ENCODE measurements around the gene UCK2. TPM values are rescaled to one million over a fixed set of nuclear protein-coding genes. Genes with fewer than 3 reads are reported as not detected.

UCK2 gene
- total RNA-seq, 1 experiment from 2014 or later = 67.2 TPM

- intact Hi-C loops (cut with micrococcal nuclease; ENCODE audit: unreplicated experiment) = no loop called here
- H3K27me3 Mint-ChIP-seq (ENCODE audit: insufficient read depth, unreplicated experiment) = no peaks in the 10 kb centered on the region
- Histone ChIP-seq H3K4me3 (ENCODE audit: low read depth, low read length) (no peak overlapping the region), H3K27me3 (replicated peaks; ENCODE audit: control insufficient read depth, insufficient read depth, low read length) (no peaks in the 10 kb centered on the region), H3K9me3 (no peaks in the 10 kb centered on the region), H3K36me3 (ENCODE audit: control insufficient read depth, insufficient read depth, low read length) (peaks cover 2% of the 10 kb centered on the region; the same call in 1 of the 2 replicates), H3K4me1 (peaks cover 17% of the 10 kb centered on the region)
- no peak for DNase-seq
- no peak overlapping the region for H3K4me3 Mint-ChIP-seq (ENCODE audit: unreplicated experiment)
- no peaks in the 10 kb centered on the region for H3K9me3 Mint-ChIP-seq (ENCODE audit: unreplicated experiment)
- peaks cover 16% of the 10 kb centered on the region for H3K36me3 Mint-ChIP-seq (ENCODE audit: insufficient read depth, unreplicated experiment)
- peaks cover 23% of the 10 kb centered on the region for H3K4me1 Mint-ChIP-seq (ENCODE audit: low read depth, unreplicated experiment)
- ChIA-PET CTCF (interaction anchor here (0.6 kb wide), 1 partner anchor 53 kb away, joined by 5 read pairs; no protein-coding TSS in a partner anchor), POLR2A (no interaction called here)
- no peak for TF ChIP-seq CTCF (IDR thresholded peaks at IDR 0.05; ENCODE audit: insufficient read depth in 1 of 2, low read depth in 1 of 2, low read length in 1 of 2, severe bottlenecking in 1 of 2, unreplicated experiment in 1 of 2)
- no TSS peak for BruUV-seq (replicated peaks)
- H3K27ac Mint-ChIP-seq (ENCODE audit: unreplicated experiment) = no peak overlapping the region
These were observed 63.3 kb downstream of the UCK2 start for GRCh38 chr1:165890684-165891083.

- POLR2A ChIA-PET = no interaction called here
- H3K27ac Mint-ChIP-seq (ENCODE audit: unreplicated experiment) = no peak overlapping the region
These were observed 63.9 kb downstream of the UCK2 start for GRCh38 chr1:165891111-165891860.

GRCh38 chr1:165892935-165893334 is 65.5 kb downstream of the UCK2 start:
- TF ChIP-seq CTCF (IDR thresholded peaks at IDR 0.05; ENCODE audit: insufficient read depth in 1 of 2, low read depth in 1 of 2, low read length in 1 of 2, severe bottlenecking in 1 of 2, unreplicated experiment in 1 of 2) = no peak
- peaks cover 17% of the 10 kb centered on the region for H3K4me1 ChIP-seq
- Mint-ChIP-seq H3K4me3 (ENCODE audit: unreplicated experiment) (no peak overlapping the region), H3K27ac (ENCODE audit: unreplicated experiment) (no peak overlapping the region), H3K36me3 (ENCODE audit: insufficient read depth, unreplicated experiment) (peaks cover 20% of the 10 kb centered on the region), H3K9me3 (ENCODE audit: unreplicated experiment) (no peaks in the 10 kb centered on the region), H3K4me1 (ENCODE audit: low read depth, unreplicated experiment) (peaks cover 17% of the 10 kb centered on the region), H3K27me3 (ENCODE audit: insufficient read depth, unreplicated experiment) (no peaks in the 10 kb centered on the region)
- intact Hi-C loops (cut with micrococcal nuclease; ENCODE audit: unreplicated experiment) = no loop called here
- peaks cover 2% of the 10 kb centered on the region for H3K36me3 ChIP-seq (ENCODE audit: control insufficient read depth, insufficient read depth, low read length)
- POLR2A ChIA-PET = no interaction called here
- no TSS peak for BruUV-seq (replicated peaks)
- no peak for DNase-seq
- H3K4me3 ChIP-seq (ENCODE audit: low read depth, low read length) = no peak overlapping the region
- CTCF ChIA-PET = no interaction called here
- H3K9me3 ChIP-seq = no peaks in the 10 kb centered on the region
- H3K27me3 ChIP-seq (replicated peaks; ENCODE audit: control insufficient read depth, insufficient read depth, low read length) = no peaks in the 10 kb centered on the region

More at GRCh38 chr1:165891111-165891860, 63.9 kb downstream of the UCK2 start:
- H3K27me3 Mint-ChIP-seq (ENCODE audit: insufficient read depth, unreplicated experiment) = no peaks in the 10 kb centered on the region
- BruUV-seq (replicated peaks) = no TSS peak
- peaks cover 16% of the 10 kb centered on the region for H3K36me3 Mint-ChIP-seq (ENCODE audit: insufficient read depth, unreplicated experiment)
- peaks cover 21% of the 10 kb centered on the region for H3K4me1 ChIP-seq
- H3K4me3 ChIP-seq (ENCODE audit: low read depth, low read length) = no peak overlapping the region
- H3K4me1 Mint-ChIP-seq (ENCODE audit: low read depth, unreplicated experiment) = peaks cover 21% of the 10 kb centered on the region
- H3K4me3 Mint-ChIP-seq (ENCODE audit: unreplicated experiment) = no peak overlapping the region
- no peak for TF ChIP-seq CTCF (IDR thresholded peaks at IDR 0.05; ENCODE audit: insufficient read depth in 1 of 2, low read depth in 1 of 2, low read length in 1 of 2, severe bottlenecking in 1 of 2, unreplicated experiment in 1 of 2)
- peaks cover 2% of the 10 kb centered on the region; the same call in 1 of the 2 replicates for H3K36me3 ChIP-seq (ENCODE audit: control insufficient read depth, insufficient read depth, low read length)
- H3K9me3 Mint-ChIP-seq (ENCODE audit: unreplicated experiment) = no peaks in the 10 kb centered on the region
- intact Hi-C loops (cut with micrococcal nuclease; ENCODE audit: unreplicated experiment) = no loop called here
- no peaks in the 10 kb centered on the region for H3K27me3 ChIP-seq (replicated peaks; ENCODE audit: control insufficient read depth, insufficient read depth, low read length)
- CTCF ChIA-PET = interaction anchor here (0.6 kb wide), 1 partner anchor 52 kb away, joined by 5 read pairs; no protein-coding TSS in a partner anchor
- DNase-seq = no peak
- H3K9me3 ChIP-seq = no peaks in the 10 kb centered on the region
